MM.1S (cell line): ENCODE data around the gene SPEF2.

ENCODE experiments used
- DNase-seq: peaks from one replicate; pipeline ENCODE4 v3.0.0-alpha.2; 2015
- H2AFZ ChIP-seq: fragments of 300-600 bp; sonication (generic); 2 replicates; pipeline ENCODE4 v1.6.0; 2016; ENCODE audit warnings: antibody characterized with exemption, low read length
- H3F3A ChIP-seq: fragments of 300-600 bp; sonication (generic); 2 replicates; pipeline ENCODE4 v1.6.1; 2016; ENCODE audit warnings: mild to moderate bottlenecking, antibody characterized with exemption, low read length, moderate library complexity, mixed read lengths; ENCODE audit not compliant: insufficient read depth
- H3K27ac ChIP-seq: fragments of 300-600 bp; sonication (generic); 2 replicates; pipeline ENCODE4 v1.5.1; 2016; ENCODE audit warnings: mild to moderate bottlenecking, low read length
- H3K27me3 ChIP-seq: fragments of 300-600 bp; sonication (generic); replicated peaks from 2 replicates; pipeline ENCODE4 v1.6.0; 2016; ENCODE audit warnings: low read length; ENCODE audit not compliant: insufficient read depth
- H3K36me3 ChIP-seq: fragments of 300-600 bp; sonication (generic); replicated peaks from 2 replicates; pipeline ENCODE4 v1.6.1; 2016; ENCODE audit warnings: mild to moderate bottlenecking, low read length, mixed read lengths; ENCODE audit not compliant: insufficient read depth
- H3K4me1 ChIP-seq: fragments of 300-600 bp; sonication (generic); 2 replicates; pipeline ENCODE4 v1.6.1; 2016; ENCODE audit warnings: low read length, mixed read lengths
- H3K4me2 ChIP-seq: fragments of 300-600 bp; sonication (generic); 2 replicates; pipeline ENCODE4 v1.6.0; 2016; ENCODE audit warnings: low read depth, low read length
- H3K4me3 ChIP-seq: fragments of 300-600 bp; sonication (generic); 2 replicates; pipeline ENCODE4 v1.5.1; 2016; ENCODE audit warnings: low read length, mixed read lengths
- H3K79me2 ChIP-seq: fragments of 300-600 bp; sonication (generic); 2 replicates; pipeline ENCODE4 v1.6.1; 2016; ENCODE audit warnings: mixed run types, low read length, mixed read lengths
- H3K9ac ChIP-seq: fragments of 300-600 bp; sonication (generic); 2 replicates; pipeline ENCODE4 v1.6.1; 2016; ENCODE audit warnings: low read length, mixed read lengths
- H3K9me2 ChIP-seq: fragments of 300-600 bp; sonication (generic); replicated peaks from 2 replicates; pipeline ENCODE4 v1.6.1; 2016; ENCODE audit warnings: mild to moderate bottlenecking, low read length, mixed read lengths; ENCODE audit not compliant: insufficient read depth
- H3K9me3 ChIP-seq: fragments of 300-600 bp; sonication (generic); replicated peaks from 2 replicates; pipeline ENCODE4 v1.6.1; 2016; ENCODE audit warnings: mild to moderate bottlenecking, low read length, mixed read lengths; ENCODE audit not compliant: insufficient read depth
- H4K20me1 ChIP-seq: fragments of 300-600 bp; sonication (generic); 2 replicates; pipeline ENCODE4 v1.6.1; 2016; ENCODE audit warnings: mild to moderate bottlenecking, low read length, moderate library complexity, mixed read lengths; ENCODE audit not compliant: insufficient read depth
- EZH2 ChIP-seq: fragments of 300-600 bp; sonication (generic); optimal IDR thresholded peaks from 2 replicates; pipeline ENCODE3; 2017; ENCODE audit warnings: low read depth, mild to moderate bottlenecking, antibody characterized with exemption, low read length, mixed read lengths
- EZH2phosphoT487 ChIP-seq: fragments of 300-600 bp; sonication (generic); IDR thresholded peaks from 2 replicates; pipeline ENCODE4 v1.6.1; 2018; ENCODE audit warnings: antibody characterized with exemption, low read length
- TF ChIP-seq, protein P1 (sequence below): fragments of 300-600 bp; sonication (generic); IDR thresholded peaks from 2 replicates; pipeline ENCODE4 v1.5.1; 2016; ENCODE audit warnings: antibody characterized with exemption, low read length, mixed read lengths

Gene SPEF2

DNA sequence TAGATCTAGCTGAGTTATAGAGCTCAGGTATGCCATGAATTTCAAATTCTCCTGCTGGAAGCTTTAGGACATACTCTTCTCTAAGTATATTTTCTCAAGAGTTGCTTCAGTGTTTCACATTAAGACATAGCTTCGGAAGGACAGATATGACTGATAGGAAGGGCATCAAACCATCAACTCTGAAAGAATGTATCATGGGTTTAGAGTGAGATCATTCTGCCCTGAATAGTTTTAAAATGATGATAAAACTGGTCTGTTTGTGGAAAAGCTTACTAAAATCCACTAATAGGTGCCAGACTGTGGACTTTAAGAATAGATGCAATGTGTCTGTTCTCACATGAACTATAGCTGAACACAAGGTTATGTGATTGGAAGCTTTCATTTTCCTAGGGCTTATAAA, 8.4 kb downstream of the SPEF2 start:
- no peak overlapping the region for H3K27ac ChIP-seq
- no peak overlapping the region for H2AFZ ChIP-seq
- no peaks in the 10 kb centered on the region for H3K36me3 ChIP-seq
- no peaks in the 10 kb centered on the region for H3F3A ChIP-seq
- no peaks in the 10 kb centered on the region for H4K20me1 ChIP-seq
- no peaks in the 10 kb centered on the region for H3K79me2 ChIP-seq
- H3K4me3 ChIP-seq, result no peak overlapping the region
- TF ChIP-seq EZH2 (no peak), EZH2phosphoT487 (no peak)
- TF ChIP-seq, protein P1, sequence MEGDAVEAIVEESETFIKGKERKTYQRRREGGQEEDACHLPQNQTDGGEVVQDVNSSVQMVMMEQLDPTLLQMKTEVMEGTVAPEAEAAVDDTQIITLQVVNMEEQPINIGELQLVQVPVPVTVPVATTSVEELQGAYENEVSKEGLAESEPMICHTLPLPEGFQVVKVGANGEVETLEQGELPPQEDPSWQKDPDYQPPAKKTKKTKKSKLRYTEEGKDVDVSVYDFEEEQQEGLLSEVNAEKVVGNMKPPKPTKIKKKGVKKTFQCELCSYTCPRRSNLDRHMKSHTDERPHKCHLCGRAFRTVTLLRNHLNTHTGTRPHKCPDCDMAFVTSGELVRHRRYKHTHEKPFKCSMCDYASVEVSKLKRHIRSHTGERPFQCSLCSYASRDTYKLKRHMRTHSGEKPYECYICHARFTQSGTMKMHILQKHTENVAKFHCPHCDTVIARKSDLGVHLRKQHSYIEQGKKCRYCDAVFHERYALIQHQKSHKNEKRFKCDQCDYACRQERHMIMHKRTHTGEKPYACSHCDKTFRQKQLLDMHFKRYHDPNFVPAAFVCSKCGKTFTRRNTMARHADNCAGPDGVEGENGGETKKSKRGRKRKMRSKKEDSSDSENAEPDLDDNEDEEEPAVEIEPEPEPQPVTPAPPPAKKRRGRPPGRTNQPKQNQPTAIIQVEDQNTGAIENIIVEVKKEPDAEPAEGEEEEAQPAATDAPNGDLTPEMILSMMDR, result no peak
- no peaks in the 10 kb centered on the region for H3K9me3 ChIP-seq
- H3K9me2 ChIP-seq, result no peaks in the 10 kb centered on the region
- no peak for DNase-seq
- H3K27me3 ChIP-seq, result no peaks in the 10 kb centered on the region
- H3K4me1 ChIP-seq, result no peaks in the 10 kb centered on the region
- no peak overlapping the region for H3K4me2 ChIP-seq
- H3K9ac ChIP-seq, result no peak overlapping the region

DNA sequence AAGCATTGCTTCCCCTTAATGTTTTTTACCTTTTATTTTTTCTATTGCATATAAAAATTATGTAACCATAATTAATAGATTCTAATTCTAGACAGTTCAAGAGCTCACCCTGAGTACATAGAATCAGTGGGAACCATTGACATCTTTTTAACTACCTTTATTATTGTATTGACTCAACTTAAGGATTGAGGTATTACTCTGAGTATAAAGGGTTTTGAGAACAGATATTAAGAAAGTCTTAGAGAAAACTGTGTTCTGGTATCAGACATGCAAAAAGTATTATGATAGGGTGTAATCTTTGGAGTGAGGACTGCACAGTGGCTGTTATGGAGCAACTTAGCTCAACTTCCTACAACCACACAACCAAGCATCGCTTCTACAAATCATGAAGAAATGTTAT, 8.9 kb downstream of the SPEF2 start:
- Histone ChIP-seq H3K9me3 (no peaks in the 10 kb centered on the region), H3K27me3 (no peaks in the 10 kb centered on the region), H3K4me2 (no peak overlapping the region), H3K79me2 (no peaks in the 10 kb centered on the region), H3K4me1 (no peaks in the 10 kb centered on the region), H3K9me2 (no peaks in the 10 kb centered on the region), H2AFZ (no peak overlapping the region), H3K36me3 (no peaks in the 10 kb centered on the region), H3K27ac (no peak overlapping the region), H4K20me1 (no peaks in the 10 kb centered on the region), H3K4me3 (no peak overlapping the region), H3F3A (no peaks in the 10 kb centered on the region), H3K9ac (no peak overlapping the region)
- no peak for DNase-seq
- TF ChIP-seq, protein P1, result no peak
- TF ChIP-seq EZH2 (no peak), EZH2phosphoT487 (no peak)

DNA sequence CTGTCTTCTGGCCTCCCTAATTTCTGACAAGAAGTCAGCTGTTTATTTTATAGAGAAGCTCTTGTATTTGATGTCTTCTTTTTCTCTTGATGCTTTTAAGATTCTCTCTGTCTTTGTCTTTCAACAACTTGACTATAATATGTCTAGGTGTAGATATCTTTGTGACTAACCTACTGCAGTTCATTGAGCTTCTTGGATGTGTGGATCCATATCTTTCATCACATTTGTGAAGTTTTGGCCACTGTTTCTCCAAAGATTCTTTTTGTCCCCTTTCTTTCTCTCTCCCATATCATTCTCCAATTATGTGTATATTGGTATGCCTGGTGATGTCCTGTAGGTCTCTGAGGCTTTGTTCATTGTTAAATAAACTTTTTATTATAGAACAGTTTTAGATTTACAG, 16.7 kb downstream of the SPEF2 start:
- Histone ChIP-seq H3K27me3 (no peaks in the 10 kb centered on the region), H4K20me1 (no peaks in the 10 kb centered on the region), H3K4me3 (no peak overlapping the region), H3K36me3 (no peaks in the 10 kb centered on the region), H3K4me1 (no peaks in the 10 kb centered on the region), H3K4me2 (no peak overlapping the region), H2AFZ (no peak overlapping the region), H3K9ac (no peak overlapping the region), H3K9me2 (no peaks in the 10 kb centered on the region), H3K9me3 (no peaks in the 10 kb centered on the region), H3K79me2 (no peaks in the 10 kb centered on the region), H3F3A (no peaks in the 10 kb centered on the region), H3K27ac (no peak overlapping the region)
- no peak for DNase-seq
- TF ChIP-seq, protein P1, result no peak
- no peak for TF ChIP-seq EZH2phosphoT487
- no peak for TF ChIP-seq EZH2

DNA sequence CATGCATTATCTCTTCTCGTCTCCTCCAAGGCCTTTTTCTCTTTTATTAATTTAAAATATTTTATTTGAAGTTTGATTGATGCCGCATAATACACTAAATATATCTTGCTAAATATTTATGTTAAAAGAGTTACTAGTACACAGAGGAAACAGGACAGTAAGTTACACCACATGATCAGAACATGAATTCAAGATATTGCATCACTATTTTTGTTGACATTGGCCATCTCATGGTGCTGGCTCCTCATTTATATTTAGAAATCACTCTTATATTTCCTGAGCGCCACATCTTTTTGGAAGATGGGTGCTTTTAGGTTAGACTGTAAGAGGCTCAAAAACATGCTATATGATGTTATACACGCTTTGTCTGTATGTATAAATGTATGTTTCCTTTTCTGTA, 23.0 kb downstream of the SPEF2 start:
- no peak overlapping the region for H2AFZ ChIP-seq
- H3K79me2 ChIP-seq, result no peaks in the 10 kb centered on the region
- H3K4me3 ChIP-seq, result no peak overlapping the region
- TF ChIP-seq EZH2 (no peak), EZH2phosphoT487 (no peak)
- TF ChIP-seq, protein P1, result no peak
- no peak overlapping the region for H3K27ac ChIP-seq
- DNase-seq, result no peak
- H3K9me3 ChIP-seq, result no peaks in the 10 kb centered on the region
- no peaks in the 10 kb centered on the region for H3K9me2 ChIP-seq
- no peak overlapping the region for H3K4me2 ChIP-seq
- H3K27me3 ChIP-seq, result no peaks in the 10 kb centered on the region
- no peak overlapping the region for H3K9ac ChIP-seq
- H3F3A ChIP-seq, result no peaks in the 10 kb centered on the region
- no peaks in the 10 kb centered on the region for H4K20me1 ChIP-seq
- H3K4me1 ChIP-seq, result no peaks in the 10 kb centered on the region
- H3K36me3 ChIP-seq, result no peaks in the 10 kb centered on the region
